ENCODE data around the gene PLCG1.
"Not testable (repeated sequence)": the region's sequence is repeated elsewhere in the genome, so short reads cannot be mapped to it uniquely, and the experiment has no call there.

The PLCG1 gene

GRCh38 chr20:41125530-41126457, 11.5 kb upstream of the PLCG1 start:
- DNase-seq, result no peak

DNA sequence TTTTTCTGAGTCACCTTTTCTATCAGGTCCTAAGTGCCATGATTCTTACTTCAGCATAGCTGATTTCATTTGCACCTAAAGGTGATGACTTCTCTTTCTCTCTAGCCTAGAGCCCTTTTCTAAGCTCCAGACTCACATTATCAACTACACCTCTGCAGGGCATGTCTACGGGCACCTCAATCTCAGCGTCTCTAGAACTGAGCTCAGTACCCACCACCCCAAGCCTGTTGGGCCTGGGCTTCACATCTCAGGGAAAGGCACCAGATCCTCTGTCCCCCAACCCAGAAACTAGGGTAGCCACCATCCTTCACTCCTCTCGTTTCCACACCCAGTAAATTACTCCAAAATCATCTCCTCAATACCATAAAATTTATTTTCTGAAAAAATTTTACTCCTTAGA, 10.6 kb upstream of the PLCG1 start:
- no peak for DNase-seq

DNA sequence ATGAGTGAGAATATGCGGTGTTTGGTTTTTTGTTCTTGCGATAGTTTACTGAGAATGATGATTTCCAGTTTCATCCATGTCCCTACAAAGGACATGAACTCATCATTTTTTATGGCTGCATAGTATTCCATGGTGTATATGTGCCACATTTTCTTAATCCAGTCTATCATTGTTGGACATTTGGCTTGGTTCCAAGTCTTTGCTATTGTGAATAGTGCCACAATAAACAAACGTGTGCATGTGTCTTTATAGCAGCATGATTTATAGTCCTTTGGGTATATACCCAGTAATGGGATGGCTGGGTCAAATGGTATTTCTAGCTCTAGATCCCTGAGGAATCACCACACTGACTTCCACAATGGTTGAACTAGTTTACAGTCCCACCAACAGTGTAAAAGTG, 9.0 kb upstream of the PLCG1 start:
- DNase-seq, result not testable (repeated sequence)

- DNase-seq, result no peak
These were observed 5.6 kb upstream of the PLCG1 start for GRCh38 chr20:41131594-41132387.

GRCh38 chr20:41132388-41132775, 5.0 kb upstream of the PLCG1 start:
- not testable (repeated sequence) for DNase-seq

DNA sequence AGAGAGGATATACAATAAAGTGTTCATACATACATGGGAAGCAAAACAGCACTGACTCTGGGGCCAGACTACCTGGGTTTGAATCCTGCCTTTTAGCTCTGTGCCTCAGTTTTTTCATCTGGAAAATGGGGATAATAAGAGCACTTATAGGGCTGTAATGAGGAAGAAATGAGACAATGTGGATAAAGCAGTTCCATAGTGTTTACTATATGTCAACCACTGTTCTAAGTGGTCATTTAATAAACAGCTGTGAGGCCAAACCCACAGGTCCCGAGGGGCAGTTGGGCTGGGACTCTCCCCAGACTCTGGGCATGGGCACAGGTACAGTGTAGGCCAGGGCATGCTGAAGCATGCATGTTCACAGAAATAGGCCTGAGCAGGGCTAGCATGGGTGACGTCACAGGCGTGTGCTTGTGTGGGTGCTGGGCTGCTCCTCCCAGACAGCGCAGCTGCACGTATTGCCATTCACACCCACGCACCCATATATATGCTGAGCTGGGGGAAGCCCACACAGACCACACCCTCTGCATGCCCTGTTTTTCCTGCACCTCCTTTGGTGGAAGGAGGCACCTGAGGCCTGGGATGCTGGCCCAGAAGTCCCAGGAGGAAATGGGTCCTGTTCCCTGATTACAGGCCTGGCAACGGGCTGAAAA, 3.5 kb upstream of the PLCG1 start:
- DNase-seq, result peak; percentile 48 to 81

DNA sequence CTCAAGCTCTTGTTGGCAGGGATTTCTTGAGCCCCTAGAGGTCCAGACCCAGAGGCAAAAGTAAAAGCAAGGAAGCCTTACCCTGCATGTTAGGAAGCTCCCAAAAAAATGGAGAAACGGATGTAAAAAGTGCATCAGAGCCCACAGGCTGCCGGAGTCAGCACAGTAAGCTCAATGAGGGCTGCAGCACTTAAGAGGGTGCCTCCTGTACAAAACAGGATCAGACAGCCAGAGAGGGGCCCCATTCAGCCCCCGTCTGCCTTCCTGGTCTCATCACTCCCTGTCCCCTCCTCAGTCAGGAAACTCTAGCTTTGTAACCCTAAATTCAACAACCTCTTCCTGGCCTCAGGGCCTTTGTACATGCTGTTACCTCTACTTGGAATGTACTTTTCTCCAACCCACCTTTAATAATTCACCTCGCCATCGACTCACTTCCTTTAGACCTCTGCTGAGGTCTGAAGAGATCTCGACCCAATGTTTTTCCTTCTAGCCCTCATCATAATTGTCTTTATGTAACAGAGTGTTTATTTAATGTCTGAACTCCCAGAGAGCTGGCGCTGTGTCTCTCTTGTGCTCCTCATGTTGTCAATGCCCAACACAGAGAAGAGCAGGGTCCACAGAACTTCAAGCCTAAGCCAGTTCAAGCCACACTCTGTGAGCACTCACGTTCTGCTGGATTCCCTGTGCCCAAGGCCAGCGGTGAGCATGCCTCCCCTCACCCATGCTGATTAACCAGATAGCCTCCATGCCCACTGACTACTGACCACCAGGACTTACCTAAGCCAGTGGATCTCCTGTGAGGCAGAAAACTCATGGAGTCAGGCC, 2.8 kb upstream of the PLCG1 start:
- no peak for DNase-seq

- no peak for DNase-seq
These were observed 2.0 kb upstream of the PLCG1 start for GRCh38 chr20:41135187-41135887.

- DNase-seq, result no peak
These were observed 1.3 kb upstream of the PLCG1 start for GRCh38 chr20:41135888-41136679.

- no peak for DNase-seq
These were observed 501 bp downstream of the PLCG1 start for GRCh38 chr20:41137614-41138474.

- DNase-seq, result no peak
These were observed 1.3 kb downstream of the PLCG1 start for GRCh38 chr20:41138475-41139226.

DNA sequence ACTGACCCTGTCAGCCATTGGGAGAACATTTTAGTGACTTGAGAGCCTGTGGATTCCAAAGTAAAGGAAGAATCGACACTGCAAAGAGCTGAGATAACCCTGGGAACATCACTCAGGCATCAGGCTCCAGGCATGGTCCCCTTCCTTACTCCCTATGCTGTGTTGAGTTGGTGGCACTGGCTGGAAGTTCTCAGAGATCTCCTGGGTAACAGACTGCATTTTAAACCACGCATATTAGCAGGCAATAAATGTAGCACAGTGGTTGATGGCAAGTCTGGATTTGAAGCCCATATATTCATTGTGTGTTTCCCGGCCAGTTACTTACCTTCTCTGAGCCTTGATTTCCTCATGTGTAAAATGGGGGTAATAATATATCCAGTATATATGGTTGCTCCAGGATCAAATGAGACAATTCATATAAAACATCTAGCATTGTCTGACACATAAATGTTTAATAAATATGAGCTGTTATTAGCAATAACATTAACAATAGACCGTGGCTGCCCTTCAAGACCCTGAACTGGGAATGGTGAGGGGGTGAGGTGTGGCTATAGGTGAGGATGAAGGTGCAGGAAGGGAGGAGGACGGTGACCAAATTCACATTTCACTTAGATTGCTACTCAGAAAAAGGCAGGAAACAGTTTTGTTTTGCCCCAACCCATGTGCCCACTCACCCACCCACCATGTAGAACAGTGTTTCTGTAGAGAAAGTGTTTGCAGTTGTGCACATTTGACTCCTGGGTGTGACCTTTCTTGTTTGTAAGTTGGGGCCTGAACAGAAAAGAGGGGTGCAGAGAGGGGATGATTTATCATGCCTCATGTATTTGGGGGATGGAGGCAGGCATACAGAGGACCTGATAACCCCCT, 2.1 kb downstream of the PLCG1 start:
- DNase-seq, result no peak

GRCh38 chr20:41140226-41141133, 3.1 kb downstream of the PLCG1 start:
- no peak for DNase-seq

DNA sequence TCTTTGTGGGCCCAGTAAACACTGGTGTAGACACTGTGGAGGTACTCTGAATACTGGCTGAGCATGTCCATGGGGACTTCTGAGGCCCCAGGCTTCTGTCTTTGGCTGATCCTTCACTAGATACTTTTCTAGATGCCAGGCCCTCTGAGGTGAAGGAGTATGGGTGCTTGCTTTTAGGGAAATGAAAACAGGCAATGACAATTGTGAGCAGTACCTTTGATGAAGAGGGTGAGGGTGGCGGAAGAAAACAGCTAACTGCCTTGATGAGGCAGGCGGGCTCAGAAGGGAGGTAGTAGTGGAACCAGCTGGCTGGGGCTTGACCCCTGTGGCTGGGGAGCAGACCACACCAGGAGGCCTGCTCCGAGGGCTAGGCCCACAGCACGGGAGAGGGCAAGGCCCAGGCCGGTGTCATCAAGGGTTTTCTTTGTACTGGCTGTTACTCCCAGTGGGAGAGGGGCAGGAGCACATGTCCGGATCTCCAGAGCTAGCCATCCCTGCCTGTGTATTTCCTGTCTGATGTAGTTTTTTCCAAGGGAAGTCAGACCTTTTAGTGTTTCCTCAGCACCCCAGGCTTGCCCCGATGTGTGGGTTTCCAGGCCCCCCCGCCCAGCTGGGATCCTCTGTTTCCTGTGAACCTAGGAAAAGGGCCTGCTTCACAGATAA, 3.9 kb downstream of the PLCG1 start:
- no peak for DNase-seq

DNA sequence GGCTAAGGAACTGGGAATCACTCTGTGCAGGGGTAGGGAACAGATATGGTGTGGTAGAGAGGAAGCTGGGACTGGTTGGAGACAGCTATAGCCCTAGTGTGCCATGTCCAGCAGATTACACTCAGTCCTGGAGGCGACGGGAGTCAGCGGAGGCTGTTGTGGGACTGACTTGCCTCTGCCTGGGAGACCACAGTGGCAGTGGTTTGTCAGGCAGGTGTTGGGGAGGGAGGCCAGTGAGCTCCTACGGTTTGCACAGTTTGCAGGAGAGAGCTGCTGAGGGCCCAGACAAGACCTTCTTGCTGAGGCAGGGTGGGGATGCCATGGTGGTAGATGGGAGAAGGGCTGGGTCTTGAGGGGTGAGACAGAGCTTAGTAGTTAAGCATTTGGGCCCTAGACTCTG, 4.9 kb downstream of the PLCG1 start:
- DNase-seq, result no peak

GRCh38 chr20:41142919-41143318, 5.6 kb downstream of the PLCG1 start:
- no peak for DNase-seq

GRCh38 chr20:41143354-41143753, 6.0 kb downstream of the PLCG1 start:
- no peak for DNase-seq

Data from inflammatory macrophage treated with lipopolysaccharide for 1 hour (primary cell).